ENCODE measurements around the gene CD248. TPM values are rescaled to one million over a fixed set of nuclear protein-coding genes. Genes with fewer than 3 reads are reported as not detected.

Gene CD248
- polyA plus RNA-seq, 2 of the 4 experiments (the other 2 are of a cell fraction), result 0.03 TPM; not detected in 1

DNA sequence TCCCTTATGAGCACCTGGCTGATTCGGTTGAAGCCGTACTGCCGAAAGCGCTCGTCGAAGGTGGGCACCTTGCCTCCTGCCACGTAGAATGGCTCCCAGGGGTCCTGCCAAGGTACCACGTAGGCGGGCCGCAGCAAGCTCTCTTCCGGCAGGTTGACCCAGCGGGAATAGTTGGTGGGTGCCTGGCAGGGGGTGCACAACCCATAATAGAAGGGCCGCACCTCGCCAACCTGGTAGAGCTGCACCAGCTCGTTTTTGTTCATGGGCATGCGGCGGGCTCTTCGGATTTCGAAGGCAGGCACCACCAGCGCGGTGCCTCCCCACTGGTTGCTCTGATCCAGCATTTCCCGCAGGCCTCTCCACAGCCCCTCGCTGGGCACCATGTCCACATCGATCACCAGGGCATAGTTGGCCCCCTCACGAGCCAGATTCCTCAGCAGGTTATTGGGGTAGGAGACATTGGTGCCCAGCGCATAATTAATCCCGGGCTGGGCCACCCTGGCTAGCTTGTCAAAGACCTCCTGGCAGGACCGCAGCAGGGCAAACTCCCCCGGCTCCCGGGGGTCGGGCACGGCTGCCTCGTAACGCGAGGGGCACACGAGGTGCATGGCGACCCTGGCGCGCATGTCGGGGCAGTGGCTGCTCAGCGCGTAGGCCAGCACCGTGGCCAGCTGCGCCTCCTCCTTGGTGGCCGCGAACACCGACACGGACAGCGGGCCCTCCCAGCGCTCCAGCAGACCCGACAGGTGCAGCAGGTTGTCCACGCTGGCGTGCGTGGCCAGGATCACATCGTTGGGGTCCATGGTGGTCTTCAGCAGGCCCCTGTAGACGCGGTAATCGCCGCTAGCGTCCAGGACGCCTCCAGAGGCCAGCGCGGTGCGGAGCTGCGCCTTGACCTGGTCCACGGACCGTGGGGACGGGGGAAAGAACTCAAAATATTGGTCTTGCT is 29.9 kb upstream of the CD248 start:
- H3K9me3 ChIP-seq, result no peaks in the 10 kb centered on the region
- WGBS (ENCODE audit: missing lambda C conversion rate), result 72% methylated on average over 30 of the region's 68 CpGs
- peak overlapping the region; percentile 88 for H3K4me3 ChIP-seq
- no peak for DNase-seq (ENCODE audit: low read depth in 1 of 2, low spot score in 1 of 2)
- peaks cover 39% of the 10 kb centered on the region for H3K4me1 ChIP-seq
- ChIA-PET POLR2A (interaction anchor here (0.6 kb wide), 1 partner anchor 18 kb away, joined by 3 read pairs; no protein-coding TSS in a partner anchor), CTCF (interaction anchor here (0.6 to 7.9 kb wide), 9 partner anchors 13 to 332 kb away, joined by 3 to 57 read pairs (median 4); partner anchors contain the start of gene RIN1)
- no peak for FAIRE-seq
- TF ChIP-seq SMC3 (IDR thresholded peaks at IDR 0.05) (no peak), MAX (IDR thresholded peaks at IDR 0.05) (peak; percentile 21; the same call in 1 of the 2 replicates), JUN (IDR thresholded peaks at IDR 0.05) (no peak)
- ATAC-seq, result peak; percentile 1 to 8; a peak in 5 of 6 replicates
- peak overlapping the region; percentile 90 to 97 for H3K27ac ChIP-seq
- H3K4me2 ChIP-seq, result peak overlapping the region; percentile 77

GRCh38 chr11:66345316-66345649 is 28.4 kb upstream of the CD248 start:
- ATAC-seq (peak; percentile 11 to 23; a peak in 4 of 6 replicates), DNase-seq (ENCODE audit: low read depth in 1 of 2, low spot score in 1 of 2) (no peak), FAIRE-seq (no peak)
- Histone ChIP-seq H3K27ac (peak overlapping the region; percentile 77 to 93), H3K9me3 (no peaks in the 10 kb centered on the region), H3K4me1 (peaks cover 32% of the 10 kb centered on the region), H3K4me3 (peak overlapping the region; percentile 88), H3K4me2 (peak overlapping the region; percentile 77)
- TF ChIP-seq RCOR1 (IDR thresholded peaks at IDR 0.05; ENCODE audit: low read depth, low read length) (no peak), USF2 (IDR thresholded peaks at IDR 0.05) (no peak), RNF2 (IDR thresholded peaks at IDR 0.05; ENCODE audit: borderline replicate concordance, low read depth) (no peak), FOSL2 (IDR thresholded peaks at IDR 0.05) (no peak), FOSL2 (CRISPR knock-in tag; IDR thresholded peaks at IDR 0.05) (no peak), ESRRA (IDR thresholded peaks at IDR 0.05; ENCODE audit: borderline replicate concordance, low read length) (no peak), BCL3 (IDR thresholded peaks at IDR 0.05) (no peak; the same call in 2 of the 3 replicates), CBX2 (IDR thresholded peaks at IDR 0.05; ENCODE audit: borderline replicate concordance, low read depth) (no peak), FOSB (CRISPR knock-in tag; IDR thresholded peaks at IDR 0.05) (no peak), TP53 (CRISPR knock-in tag; IDR thresholded peaks at IDR 0.05) (no peak), HDAC2 (IDR thresholded peaks at IDR 0.05) (no peak; the same call in 1 of the 2 replicates), JUNB (IDR thresholded peaks at IDR 0.05) (no peak)
- CTCF ChIA-PET, result interaction anchor here (1.1 to 7.9 kb wide), 9 partner anchors 11 to 46 kb away, joined by 3 to 57 read pairs (median 10); partner anchors contain the start of gene RIN1
- POLR2A ChIA-PET, result interaction anchor here (1.0 to 2.2 kb wide), 5 partner anchors 9 to 333 kb away, joined by 3 to 12 read pairs (median 4); partner anchors contain the start of genes RIN1 and YIF1A
- 3% methylated on average over 5 of the region's 7 CpGs for WGBS (ENCODE audit: missing lambda C conversion rate)

DNA sequence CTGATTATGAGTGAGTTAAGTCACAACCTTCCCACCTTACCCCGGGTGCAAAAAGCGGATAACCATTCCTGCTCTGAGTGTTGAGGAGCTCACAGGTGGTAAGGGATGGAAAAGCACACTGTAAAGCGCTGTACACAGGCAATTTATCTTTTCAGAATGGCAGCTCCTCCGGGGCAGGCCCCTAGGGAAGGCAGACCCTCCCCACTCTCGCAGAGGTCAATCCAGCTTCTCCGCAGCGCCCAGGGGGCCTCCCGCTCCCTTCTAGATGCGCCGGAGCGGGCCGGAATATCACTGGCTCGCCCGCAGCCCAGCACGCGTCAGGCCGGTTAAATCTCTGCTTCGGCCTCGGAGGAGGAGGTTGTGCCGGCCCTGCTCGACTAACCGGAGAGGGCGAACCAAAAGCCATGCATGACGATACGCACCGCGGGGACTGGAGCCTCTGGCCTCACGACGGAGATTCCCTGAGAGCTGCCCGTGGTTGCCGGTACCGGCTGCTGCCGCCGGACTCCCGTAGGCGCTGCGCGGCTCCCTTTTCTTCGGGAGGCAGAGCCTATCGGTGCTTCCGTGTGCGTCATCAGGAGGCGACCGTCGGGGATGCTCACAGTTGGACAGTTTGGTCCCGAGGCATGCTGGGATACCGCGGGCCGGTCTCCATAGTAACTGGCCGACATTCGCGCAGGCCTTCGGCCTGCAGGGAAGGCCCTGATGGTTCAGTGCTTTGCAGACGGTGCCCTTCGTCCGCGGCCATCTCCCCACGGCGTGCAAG is 27.9 kb upstream of the CD248 start, which contains the start of gene BRMS1:
BRMS1 (minus strand) TSS at position 555 of the 766 bp plus-strand sequence. CDS start 2,870 bp downstream, outside the sequence.
- ATAC-seq (peak; percentile 66 to 85), DNase-seq (ENCODE audit: low read depth in 1 of 2, low spot score in 1 of 2) (peak; percentile 94 to 98), FAIRE-seq (peak; percentile 43)
- Histone ChIP-seq H3K27ac (peak within 1 kb of the TSS; percentile 77 to 93), H3K9me3 (no peaks in the 10 kb centered on the region), H3K4me2 (peak within 1 kb of the TSS; percentile 93), H3K4me3 (peak within 1 kb of the TSS; percentile 88), H3K4me1 (peaks cover 32% of the 10 kb centered on the region)
- WGBS (ENCODE audit: missing lambda C conversion rate), result under 1% methylated on average over 31 of the region's 59 CpGs
- POLR2A ChIA-PET, result interaction anchor here (0.6 to 2.2 kb wide), 7 partner anchors 9 to 930 kb away, joined by 3 to 12 read pairs (median 4); partner anchors contain the start of genes RIN1 and YIF1A
- CTCF ChIA-PET, result interaction anchor here (1.1 to 7.9 kb wide), 10 partner anchors 11 to 64 kb away, joined by 3 to 57 read pairs (median 9); partner anchors contain the start of gene RIN1
- peak; percentile 64 for TF ChIP-seq MAX (IDR thresholded peaks at IDR 0.05)
- TF ChIP-seq BCL3 (IDR thresholded peaks at IDR 0.05), result peak; percentile 67; the same call in 1 of the 3 replicates
- TF ChIP-seq PHF8 (IDR thresholded peaks at IDR 0.05; ENCODE audit: borderline replicate concordance, low read depth), result peak; percentile 96; the same call in 1 of the 2 replicates
- no peak for TF ChIP-seq HOXB13 (CRISPR knock-in tag; IDR thresholded peaks at IDR 0.05; ENCODE audit: low read depth)
- TF ChIP-seq MYC (IDR thresholded peaks at IDR 0.05; ENCODE audit: borderline replicate concordance, low read length), result 0 out of 2 replicates have a peak, but pooled peaks have one; percentile 47
- peak; percentile 97 for TF ChIP-seq POLR2A (IDR thresholded peaks at IDR 0.05; ENCODE audit: low read length)
- peak; percentile 73 to 76; a peak in 3 of 5 replicates for TF ChIP-seq JUN (IDR thresholded peaks at IDR 0.05)
- TF ChIP-seq KDM5A (IDR thresholded peaks at IDR 0.05), result peak; percentile 85
- TF ChIP-seq SMC3 (IDR thresholded peaks at IDR 0.05), result no peak
